Gastroesophageal sphincter (tissue), 4 donors: ENCODE results near the gene MPPED1. TPM values are rescaled to one million over a fixed set of nuclear protein-coding genes. Genes with fewer than 3 reads are reported as not detected.

Experiments
- ATAC-seq: fragments of 150-250 bp; one replicate; pipeline ENCODE4 v1.9.1; 2016; ENCODE audit warnings: mild to moderate bottlenecking, moderate library complexity
- H3K27ac ChIP-seq, 4 donors: fragments of 200-600 bp; sonication (generic) in 3 of 4; 1 replicate in 3 of 4; 2 replicates in 1 of 4; pipeline ENCODE4 v1.5.1; 2016 to 2019
- H3K27me3 ChIP-seq: fragments of 200-600 bp; sonication (generic); one replicate; pipeline ENCODE4 v1.5.1; 2019
- H3K36me3 ChIP-seq, 2 donors: fragments of 200-600 bp; sonication (generic); one replicate each; pipeline ENCODE4 v1.5.1; 2019; ENCODE audit warnings: control low read depth in 1 of 2
- H3K4me1 ChIP-seq, 3 donors: fragments of 200-600 bp; sonication (generic); 1 replicate in 2 of 3; 2 replicates in 1 of 3; pipeline ENCODE4 v1.5.1; 2016 to 2019; ENCODE audit warnings: control low read depth in 2 of 3
- H3K4me3 ChIP-seq, 2 donors: fragments of 200-600 bp; sonication (generic); one replicate each; pipeline ENCODE4 v1.5.1; 2019; ENCODE audit warnings: mild to moderate bottlenecking in 1 of 2, moderate library complexity in 1 of 2
- H3K9me3 ChIP-seq, 3 donors: fragments of 200-600 bp; sonication (generic); one replicate each; pipeline ENCODE4 v1.5.1; 2017 to 2019; ENCODE audit warnings: control low read depth in 2 of 3
- CTCF ChIP-seq, 4 experiments: fragments of 200-600 bp in 2 of 4; fragments of 450-650 bp in 2 of 4; sonication (generic) in 1 of 4; IDR thresholded peaks; one replicate each; pipeline ENCODE4 v1.5.1; 2017 to 2019; ENCODE audit warnings: antibody characterized with exemption in 4 of 4, mild to moderate bottlenecking in 2 of 4, moderate library complexity in 2 of 4
- EP300 ChIP-seq: sonication (generic); formaldehyde crosslinking; IDR thresholded peaks from one replicate; pipeline ENCODE4 v1.6.1; 2017; ENCODE audit warnings: antibody characterized with exemption, mild to moderate bottlenecking
- POLR2A ChIP-seq, 2 donors: fragments of 450-650 bp; IDR thresholded peaks; one replicate each; pipeline ENCODE4 v1.6.1; 2017; ENCODE audit warnings: antibody characterized with exemption in 2 of 2, mild to moderate bottlenecking in 2 of 2, moderate library complexity in 1 of 2
- POLR2AphosphoS5 ChIP-seq: sonication (generic); formaldehyde crosslinking; IDR thresholded peaks from one replicate; pipeline ENCODE4 v1.6.1; 2017; ENCODE audit warnings: antibody characterized with exemption
- WGBS, 2 donors: methylation state at CpG; one replicate each; pipeline ENCODE4 v1.1.5; 2018; ENCODE audit warnings: low coverage in 1 of 2; 5-methylcytosine and 5-hydroxymethylcytosine counted together
- total RNA-seq, 4 donors: library from RNA; depleted of rRNA; stranded (reverse); fragments of >200 nt; gene quantifications; one replicate each; pipeline ENCODE4 v1.1.0, GENCODE V29; 2016

Gene MPPED1
- total RNA-seq, 4 donors from 2014 or later, result 0.13 TPM; not detected in 3

- Histone ChIP-seq H3K4me1 (peaks cover 0 to 4% (median 0%) of the 10 kb centered on the region in 3 donors), H3K36me3 (no peaks in the 10 kb centered on the region), H3K4me3 (no peak overlapping the region), H3K9me3 (no peaks in the 10 kb centered on the region), H3K27ac (no peak overlapping the region), H3K27me3 (peaks cover 93% of the 10 kb centered on the region)
- TF ChIP-seq POLR2AphosphoS5 (no peak), CTCF (IDR thresholded peaks at IDR 0.05) (no peak), EP300 (no peak), POLR2A (IDR thresholded peaks at IDR 0.05) (no peak)
- WGBS, 2 donors, result 90 to 100% methylated on average over 1 to 2 of the region's 10 CpGs
- ATAC-seq, result no peak
Observed at GRCh38 chr22:43428005-43428485, 16.2 kb downstream of the MPPED1 start.

DNA sequence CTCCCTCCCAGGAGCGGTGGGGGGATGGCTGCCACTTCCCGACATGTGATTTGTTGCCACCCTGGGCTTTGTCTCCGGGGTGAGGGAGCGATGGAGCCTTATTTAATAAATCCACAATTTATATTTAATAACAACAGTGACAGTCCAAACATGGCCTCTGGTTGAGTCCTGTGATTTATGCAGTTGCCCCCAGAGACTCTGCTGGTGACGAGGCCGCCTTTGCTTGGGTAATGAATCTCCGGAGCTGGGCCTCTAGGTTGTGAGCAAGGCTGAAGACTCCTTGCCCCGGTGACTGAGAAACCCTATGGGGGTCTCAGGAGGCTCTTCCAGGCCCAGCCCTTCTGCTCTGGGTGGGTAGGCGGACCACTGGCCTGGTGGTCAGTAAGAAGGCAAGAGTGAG, 16.7 kb downstream of the MPPED1 start:
- Histone ChIP-seq H3K4me1 (peaks cover 0 to 4% (median 0%) of the 10 kb centered on the region in 3 donors), H3K27me3 (peaks cover 93% of the 10 kb centered on the region), H3K36me3 (no peaks in the 10 kb centered on the region), H3K4me3 (no peak overlapping the region), H3K27ac (no peak overlapping the region), H3K9me3 (no peaks in the 10 kb centered on the region)
- TF ChIP-seq EP300 (no peak), POLR2AphosphoS5 (no peak), CTCF (IDR thresholded peaks at IDR 0.05) (no peak), POLR2A (IDR thresholded peaks at IDR 0.05) (no peak)
- ATAC-seq, result no peak
- 86% methylated on average over 4 of the region's 9 CpGs; no CpG with 5 or more reads in 1 of the 2 donors for WGBS, 2 donors

GRCh38 chr22:43429426-43429825, 17.6 kb downstream of the MPPED1 start:
- Histone ChIP-seq H3K4me1 (peaks cover 0 to 4% (median 0%) of the 10 kb centered on the region in 3 donors), H3K27ac (no peak overlapping the region), H3K27me3 (peaks cover 89% of the 10 kb centered on the region), H3K9me3 (no peaks in the 10 kb centered on the region), H3K4me3 (no peak overlapping the region), H3K36me3 (no peaks in the 10 kb centered on the region)
- ATAC-seq, result no peak
- no peak for TF ChIP-seq POLR2A (IDR thresholded peaks at IDR 0.05)
- no peak for TF ChIP-seq EP300
- no peak for TF ChIP-seq POLR2AphosphoS5
- TF ChIP-seq CTCF (IDR thresholded peaks at IDR 0.05), result no peak
- no CpG with 5 or more reads among the region's 5 CpGs for WGBS, 2 donors

DNA sequence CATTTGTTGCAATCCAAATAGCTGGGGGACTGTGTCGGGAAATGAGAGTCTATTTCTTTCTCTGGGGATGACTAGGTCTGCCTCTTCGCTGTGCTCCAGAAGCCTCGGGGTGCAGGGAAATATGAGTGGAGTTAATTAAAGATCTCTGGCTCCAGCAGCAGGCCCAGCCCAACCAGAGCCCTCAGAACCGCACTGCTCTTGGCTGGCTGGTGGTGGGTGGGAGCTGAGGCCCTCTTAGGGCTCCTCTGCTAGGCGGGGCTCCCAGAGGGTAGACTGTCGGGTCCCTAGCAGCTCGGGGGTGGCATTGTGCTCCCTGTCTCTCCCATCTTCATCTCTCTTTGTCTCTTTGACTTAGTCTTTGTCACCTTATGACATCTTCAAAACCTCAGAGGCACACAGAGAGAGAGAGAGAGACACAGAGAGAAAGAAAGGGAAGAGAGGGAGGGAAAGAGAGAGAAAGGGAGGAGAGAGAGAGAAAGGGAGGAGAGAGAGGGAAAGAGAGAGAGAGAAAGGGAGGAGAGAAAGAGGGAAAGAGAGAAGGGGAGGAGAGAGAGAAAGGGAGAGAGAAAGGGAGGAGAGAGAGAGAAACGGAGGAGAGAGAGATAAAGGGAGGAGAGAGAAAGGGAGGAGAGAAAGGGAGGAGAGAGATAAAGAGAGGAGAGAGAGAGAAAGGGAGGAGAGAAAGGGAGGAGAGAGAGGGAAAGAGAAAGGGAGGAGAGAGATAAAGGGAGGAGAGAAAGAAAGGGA, 20.2 kb downstream of the MPPED1 start:
- TF ChIP-seq POLR2AphosphoS5 (no peak), EP300 (no peak), CTCF (IDR thresholded peaks at IDR 0.05) (no peak), POLR2A (IDR thresholded peaks at IDR 0.05) (no peak)
- Histone ChIP-seq H3K9me3 (no peaks in the 10 kb centered on the region), H3K36me3 (no peaks in the 10 kb centered on the region), H3K27me3 (peaks cover 89% of the 10 kb centered on the region), H3K4me1 (no peaks in the 10 kb centered on the region), H3K4me3 (no peak overlapping the region), H3K27ac (no peak overlapping the region)
- no peak for ATAC-seq
- WGBS, 2 donors, result 20 to 29% methylated on average over 1 to 5 of the region's 8 CpGs

GRCh38 chr22:43432883-43433415, 21.1 kb downstream of the MPPED1 start:
- TF ChIP-seq EP300, result no peak
- no peak for TF ChIP-seq POLR2AphosphoS5
- TF ChIP-seq POLR2A (IDR thresholded peaks at IDR 0.05), result no peak
- Histone ChIP-seq H3K36me3 (no peaks in the 10 kb centered on the region), H3K9me3 (no peaks in the 10 kb centered on the region), H3K4me1 (no peaks in the 10 kb centered on the region), H3K4me3 (no peak overlapping the region), H3K27me3 (peaks cover 88% of the 10 kb centered on the region), H3K27ac (no peak overlapping the region)
- ATAC-seq, result no peak
- 76 to 80% methylated on average over 1 to 2 of the region's 5 CpGs for WGBS, 2 donors
